ENCODE results near the gene SUSD2. TPM values are rescaled to one million over a fixed set of nuclear protein-coding genes. Genes with fewer than 3 reads are reported as not detected.
A peak's percentile ranks its signal among the peaks of the same experiment; 100 is the strongest.
"Not testable (repeated sequence)": the region's sequence is repeated elsewhere in the genome, so short reads cannot be mapped to it uniquely, and the experiment has no call there.

Gene SUSD2, protein sequence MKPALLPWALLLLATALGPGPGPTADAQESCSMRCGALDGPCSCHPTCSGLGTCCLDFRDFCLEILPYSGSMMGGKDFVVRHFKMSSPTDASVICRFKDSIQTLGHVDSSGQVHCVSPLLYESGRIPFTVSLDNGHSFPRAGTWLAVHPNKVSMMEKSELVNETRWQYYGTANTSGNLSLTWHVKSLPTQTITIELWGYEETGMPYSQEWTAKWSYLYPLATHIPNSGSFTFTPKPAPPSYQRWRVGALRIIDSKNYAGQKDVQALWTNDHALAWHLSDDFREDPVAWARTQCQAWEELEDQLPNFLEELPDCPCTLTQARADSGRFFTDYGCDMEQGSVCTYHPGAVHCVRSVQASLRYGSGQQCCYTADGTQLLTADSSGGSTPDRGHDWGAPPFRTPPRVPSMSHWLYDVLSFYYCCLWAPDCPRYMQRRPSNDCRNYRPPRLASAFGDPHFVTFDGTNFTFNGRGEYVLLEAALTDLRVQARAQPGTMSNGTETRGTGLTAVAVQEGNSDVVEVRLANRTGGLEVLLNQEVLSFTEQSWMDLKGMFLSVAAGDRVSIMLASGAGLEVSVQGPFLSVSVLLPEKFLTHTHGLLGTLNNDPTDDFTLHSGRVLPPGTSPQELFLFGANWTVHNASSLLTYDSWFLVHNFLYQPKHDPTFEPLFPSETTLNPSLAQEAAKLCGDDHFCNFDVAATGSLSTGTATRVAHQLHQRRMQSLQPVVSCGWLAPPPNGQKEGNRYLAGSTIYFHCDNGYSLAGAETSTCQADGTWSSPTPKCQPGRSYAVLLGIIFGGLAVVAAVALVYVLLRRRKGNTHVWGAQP
- 0.10 and 0.17 TPM in 2 replicates for total RNA-seq (2014; rRNA removed; shearing (Covaris generic))
- polyA plus RNA-seq (2015; cell fraction: cytosol; rRNA removed), result 0.03 TPM in 1 of 2 replicates, not detected in the other
- 0.03 and 0.20 TPM in 2 replicates for polyA plus RNA-seq (2015; cell fraction: nucleus; rRNA removed)

DNA sequence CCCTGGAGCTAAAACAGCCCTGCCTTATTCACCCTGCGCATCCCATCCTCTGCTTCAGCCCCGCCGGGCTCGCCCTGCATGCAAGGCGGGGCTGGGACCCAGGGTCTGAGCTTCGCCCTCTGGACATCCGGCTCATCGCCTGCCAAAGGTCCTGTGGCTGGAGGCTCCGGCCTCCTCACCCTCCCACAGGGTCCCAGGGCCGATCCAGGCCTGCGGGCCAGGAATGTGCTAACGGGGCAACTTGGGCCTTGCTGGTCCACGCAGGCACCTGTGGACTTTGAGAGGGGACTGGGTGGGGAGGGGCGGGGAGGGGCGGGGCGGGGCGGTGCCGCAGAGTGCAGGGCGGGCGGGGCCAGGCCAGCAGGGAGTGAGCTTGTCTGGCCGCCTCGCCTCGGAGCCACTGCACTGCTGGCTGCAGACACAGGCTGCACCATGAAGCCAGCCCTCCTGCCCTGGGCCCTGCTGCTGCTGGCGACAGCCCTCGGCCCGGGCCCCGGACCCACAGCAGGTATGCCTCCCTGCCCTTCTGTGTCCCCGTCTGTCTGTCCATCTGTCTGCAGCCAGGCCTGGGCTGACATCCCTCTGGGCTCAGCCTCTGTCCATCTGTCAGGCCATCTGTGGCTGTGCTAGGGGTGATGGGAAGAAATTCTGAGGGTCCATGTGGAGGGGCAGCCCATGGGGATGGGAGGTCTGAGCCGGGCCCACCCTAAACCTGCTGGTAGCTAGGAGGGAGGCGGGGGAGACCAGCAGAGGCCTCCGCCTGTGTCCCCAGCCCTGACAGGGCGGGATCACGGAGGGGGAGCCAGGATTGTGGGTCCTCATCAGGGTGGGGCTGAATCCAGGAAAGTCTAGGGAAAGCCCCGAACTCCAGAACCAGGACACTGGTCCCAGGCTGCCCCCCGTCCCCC, at the start of gene SUSD2:
SUSD2 (plus strand) TSS at position 400 of the 908 bp plus-strand sequence; CDS start at position 433, 33 bp downstream.
- no peak for DNase-seq (ENCODE audit: low read depth)

GRCh38 chr22:24133187-24133965, 47.9 kb upstream of the SUSD2 start:
- DNase-seq (ENCODE audit: low read depth), result peak; percentile 24

DNA sequence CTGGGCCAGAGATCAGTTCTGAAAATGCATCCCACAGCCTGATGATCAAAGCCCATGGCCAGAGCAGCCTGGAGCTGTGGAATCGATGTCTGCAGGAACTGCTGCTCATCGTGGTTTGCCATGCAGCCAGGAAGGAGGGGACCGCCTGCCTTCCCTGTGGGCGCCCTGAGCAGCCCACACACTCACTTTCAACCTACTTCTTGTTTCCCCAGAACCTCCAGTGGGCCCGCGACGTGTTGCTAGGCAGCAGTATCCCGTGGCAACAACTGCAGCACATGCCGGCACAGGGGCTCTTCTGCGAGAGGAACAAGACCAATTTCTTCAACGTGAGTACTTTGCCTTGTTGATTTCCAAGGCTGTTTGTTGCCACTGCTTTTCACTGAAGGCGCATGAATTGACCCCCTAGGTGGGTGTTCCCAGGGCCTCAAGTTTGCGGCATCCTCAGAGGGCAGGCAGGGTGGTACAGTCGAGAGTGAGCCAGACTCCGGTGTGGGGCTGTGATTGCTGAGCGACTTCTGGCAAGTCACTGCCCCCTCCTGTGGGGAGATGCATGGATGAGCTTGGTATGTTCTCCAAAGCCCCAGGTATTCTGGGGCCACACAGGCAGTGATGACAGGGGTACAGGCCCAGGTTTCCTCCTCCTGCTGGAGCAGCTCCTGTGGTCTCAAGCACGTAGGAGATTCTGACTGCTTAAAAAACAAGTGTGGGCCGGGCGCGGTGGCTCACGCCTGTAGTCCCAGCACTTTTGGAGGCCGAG, 47.0 kb upstream of the SUSD2 start:
- DNase-seq (ENCODE audit: low read depth), result no peak

DNA sequence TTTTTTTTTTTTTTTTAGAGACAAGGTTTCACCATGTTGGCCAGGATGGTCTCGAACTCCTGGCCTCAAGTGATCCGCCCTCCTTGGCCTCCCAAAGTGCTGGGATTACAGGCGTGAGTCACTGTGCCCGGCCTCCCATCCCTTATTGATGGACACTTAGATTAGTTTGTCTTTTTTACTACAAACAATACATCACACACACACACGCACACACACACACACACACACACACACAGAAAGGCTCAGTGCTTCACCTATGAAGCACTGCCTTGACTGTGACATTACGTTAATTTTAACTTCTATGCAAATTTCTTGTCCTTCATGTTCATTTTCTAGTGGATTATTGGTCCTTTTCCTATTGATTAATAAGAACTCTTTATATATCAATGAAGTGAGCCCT, 44.8 kb upstream of the SUSD2 start:
- not testable (repeated sequence) for DNase-seq (ENCODE audit: low read depth)

- no peak for DNase-seq (ENCODE audit: low read depth)
These were observed 43.7 kb upstream of the SUSD2 start for GRCh38 chr22:24137595-24137994.

DNA sequence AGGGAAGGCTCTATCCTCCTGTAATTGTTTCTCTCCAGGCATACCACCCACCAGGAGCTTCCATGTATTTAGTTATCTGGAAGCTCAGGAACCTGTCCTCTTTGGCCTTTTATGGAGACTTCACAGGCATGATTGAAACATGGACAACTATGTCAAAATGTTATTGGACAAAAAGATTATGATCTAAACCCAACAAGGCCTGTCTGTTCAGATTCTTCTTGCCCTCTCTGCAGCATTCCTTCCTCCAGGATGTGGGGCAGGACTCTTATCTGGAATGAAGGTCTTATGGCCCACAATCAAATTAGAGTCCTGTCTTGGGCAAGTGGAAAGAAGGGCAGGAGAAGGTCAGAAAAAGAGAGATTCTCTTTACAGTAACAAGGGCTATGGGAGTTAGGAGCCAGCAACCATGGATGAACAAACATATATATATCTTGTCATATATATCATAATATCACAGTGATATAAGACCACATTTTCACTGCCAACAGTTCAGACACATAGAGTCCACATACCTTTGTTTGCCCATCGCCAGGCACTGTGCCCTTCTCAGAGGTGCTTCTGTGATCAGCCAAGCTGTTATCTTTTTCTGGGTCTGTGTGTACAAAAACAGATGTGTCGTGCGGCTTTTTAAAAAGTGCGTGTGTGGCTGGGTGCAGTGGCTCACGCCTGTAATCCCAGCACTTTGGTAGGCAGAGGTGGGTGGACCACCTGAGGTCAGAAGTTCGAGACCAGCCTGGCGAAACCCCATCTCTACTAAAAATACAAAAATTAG, 42.5 kb upstream of the SUSD2 start:
- DNase-seq (ENCODE audit: low read depth), result no peak

DNA sequence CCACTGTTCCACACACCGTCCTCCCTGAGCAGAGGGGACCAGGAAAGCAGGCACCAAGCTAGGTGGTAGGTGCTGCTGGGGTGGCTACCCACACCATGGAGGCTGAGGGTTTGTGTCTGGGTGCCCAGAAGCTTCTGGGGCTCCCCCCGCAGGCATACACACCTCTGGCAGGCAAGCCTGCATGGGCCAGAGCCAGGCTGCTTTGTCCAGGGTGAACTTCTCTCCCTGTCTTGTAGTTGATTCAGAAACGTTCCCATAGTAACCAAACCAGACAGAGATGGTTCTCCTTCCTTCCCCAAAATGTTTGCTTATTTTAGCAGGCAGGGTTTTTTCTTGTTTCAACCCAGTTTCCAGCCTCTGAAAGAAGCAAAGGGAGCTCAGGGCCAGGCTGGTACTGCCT, 40.9 kb upstream of the SUSD2 start:
- no peak for DNase-seq (ENCODE audit: low read depth)

DNA sequence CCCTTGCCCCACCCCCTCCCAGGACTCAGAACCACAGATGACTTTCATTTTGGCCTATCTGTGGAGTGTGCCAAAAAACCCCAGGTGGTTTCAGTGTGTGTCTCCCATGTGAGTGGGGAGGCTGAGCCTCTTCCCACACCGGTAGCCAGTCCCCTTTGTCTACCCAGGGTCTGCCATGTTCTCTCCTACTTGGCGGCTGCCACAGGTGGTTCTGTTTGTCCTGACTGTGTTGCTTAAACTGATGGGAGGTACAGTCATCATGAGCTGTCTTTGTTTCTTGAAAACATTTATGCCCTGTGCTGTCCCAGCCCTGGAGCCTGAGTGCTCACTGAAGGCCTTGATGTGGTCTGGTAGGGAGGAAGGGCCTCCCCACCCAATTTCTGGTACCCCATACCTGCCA, 39.7 kb upstream of the SUSD2 start:
- DNase-seq (ENCODE audit: low read depth), result peak; percentile 57

- no peak for DNase-seq (ENCODE audit: low read depth)
These were observed 39.0 kb upstream of the SUSD2 start for GRCh38 chr22:24142241-24142640.

GRCh38 chr22:24142831-24143230, 38.5 kb upstream of the SUSD2 start:
- no peak for DNase-seq (ENCODE audit: low read depth)

- DNase-seq (ENCODE audit: low read depth), result no peak
These were observed 37.1 kb upstream of the SUSD2 start for GRCh38 chr22:24144056-24144777.

GRCh38 chr22:24144778-24145085, 36.6 kb upstream of the SUSD2 start:
- no peak for DNase-seq (ENCODE audit: low read depth)

DNA sequence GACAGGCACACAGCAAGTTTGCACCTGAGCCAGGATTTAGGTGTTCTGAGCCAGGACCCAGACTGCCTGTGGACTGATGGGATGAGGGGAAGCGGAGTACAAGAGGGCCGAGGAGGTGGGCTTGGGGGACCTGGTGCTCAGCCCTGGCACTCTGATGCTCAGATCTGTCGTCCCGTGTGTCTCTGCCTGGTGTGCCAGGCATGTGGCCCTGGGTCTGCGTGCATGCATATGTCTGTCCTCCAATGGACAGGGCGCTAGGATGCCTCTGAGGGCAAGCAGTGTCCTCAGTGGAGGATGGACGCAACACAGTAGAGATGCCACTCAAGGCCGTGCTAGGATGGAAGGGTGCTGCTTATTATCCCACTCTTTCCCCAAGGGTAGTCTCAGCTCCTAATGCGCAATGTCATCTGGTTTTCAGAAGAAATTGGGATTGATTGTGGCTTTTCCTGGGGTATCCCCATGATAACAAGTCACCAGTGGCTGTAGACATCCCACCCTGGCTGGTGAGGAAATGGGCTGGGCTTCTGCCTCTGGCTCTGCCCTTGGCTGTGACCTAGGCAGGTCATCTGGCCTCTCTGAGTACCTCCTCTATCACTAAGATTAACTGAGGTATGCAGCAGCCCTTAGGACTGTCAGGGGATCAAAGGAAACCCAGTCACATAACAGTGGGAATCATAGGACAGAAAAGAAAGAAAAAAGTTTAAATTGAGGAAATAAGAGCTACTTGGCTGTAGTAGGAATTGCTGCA, 35.7 kb upstream of the SUSD2 start:
- DNase-seq (ENCODE audit: low read depth), result no peak

- peak; percentile 80 for DNase-seq (ENCODE audit: low read depth)
These were observed 35.1 kb upstream of the SUSD2 start for GRCh38 chr22:24146194-24146616.

DNA sequence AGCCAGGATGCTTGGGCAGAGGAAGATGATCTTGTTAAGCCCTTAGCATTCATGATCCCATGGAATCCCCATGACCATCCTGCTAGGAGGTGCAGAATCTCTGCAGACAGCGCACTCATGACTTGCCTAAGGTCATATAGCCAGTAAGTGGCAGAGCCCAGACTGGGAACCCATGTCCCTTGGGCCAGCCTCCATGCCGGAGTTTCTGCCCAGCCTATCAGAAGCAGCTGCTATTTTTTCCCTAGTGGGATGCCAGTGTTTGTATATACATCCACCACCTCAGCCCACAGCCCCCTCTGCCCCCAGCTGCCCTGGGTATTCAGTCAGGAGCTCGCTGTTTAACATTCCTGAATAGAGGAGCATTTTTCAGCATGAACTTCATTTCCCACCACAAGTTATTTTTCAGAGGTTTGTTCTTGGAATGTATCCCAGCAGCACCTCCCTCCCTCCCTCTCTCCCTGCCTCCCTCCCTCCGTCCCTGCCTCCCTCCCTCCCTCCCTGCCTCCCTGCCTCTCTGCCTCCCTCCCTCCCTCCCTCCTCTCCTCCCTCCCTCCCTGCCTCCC, 34.4 kb upstream of the SUSD2 start:
- DNase-seq (ENCODE audit: low read depth), result peak; percentile 82

DNA sequence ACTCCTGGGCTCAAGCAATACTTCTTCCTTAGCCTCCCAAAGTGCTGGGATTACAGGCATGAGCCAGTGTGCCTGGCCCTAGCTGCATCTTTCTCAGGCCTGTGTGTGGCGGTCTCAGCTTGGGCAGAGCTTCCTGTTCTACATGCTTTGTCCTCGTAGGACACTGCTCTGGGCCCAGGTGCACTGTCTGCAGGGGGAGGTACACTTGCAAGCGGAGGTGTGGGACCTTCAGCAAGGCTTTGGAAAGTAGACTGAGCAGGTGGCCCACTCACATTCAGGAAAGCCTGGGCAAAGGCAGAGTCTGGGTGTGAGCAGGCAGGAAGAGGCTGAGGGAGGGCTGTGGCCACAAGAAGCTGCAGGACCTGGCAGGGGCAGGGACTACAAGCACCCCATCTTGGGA, 33.6 kb upstream of the SUSD2 start:
- DNase-seq (ENCODE audit: low read depth), result no peak

All from HT1080 (cell line).